ENCODE data around the gene ADAM22.

ADAM22 gene

GRCh38 chr7:87948371-87948770, 14.3 kb downstream of the ADAM22 start:
- DNase-seq (ENCODE audit: low read depth in 3 of 3): no peak

- DNase-seq (ENCODE audit: low read depth in 3 of 3): no peak
Measured at GRCh38 chr7:87959336-87959735, 25.3 kb downstream of the ADAM22 start.

- no peak for DNase-seq (ENCODE audit: low read depth in 3 of 3)
Measured at GRCh38 chr7:87960239-87960638, 26.2 kb downstream of the ADAM22 start.

GRCh38 chr7:87961754-87962153, 27.7 kb downstream of the ADAM22 start:
- no peak for DNase-seq (ENCODE audit: low read depth in 3 of 3)

GRCh38 chr7:87966271-87966670, 32.2 kb downstream of the ADAM22 start:
- DNase-seq (ENCODE audit: low read depth in 3 of 3): no peak

- no peak for DNase-seq (ENCODE audit: low read depth in 3 of 3)
Measured at GRCh38 chr7:87968021-87968420, 34.0 kb downstream of the ADAM22 start.

- DNase-seq (ENCODE audit: low read depth in 3 of 3): no peak
Measured at GRCh38 chr7:87982116-87982515, 48.1 kb downstream of the ADAM22 start.

GRCh38 chr7:87984088-87984487, 50.0 kb downstream of the ADAM22 start:
- no peak for DNase-seq (ENCODE audit: low read depth in 3 of 3)

- no peak for DNase-seq (ENCODE audit: low read depth in 3 of 3)
Measured at GRCh38 chr7:87993269-87993668, 59.2 kb downstream of the ADAM22 start.

- DNase-seq (ENCODE audit: low read depth in 3 of 3): no peak
Measured at GRCh38 chr7:87999261-87999660, 65.2 kb downstream of the ADAM22 start.

- no peak for DNase-seq (ENCODE audit: low read depth in 3 of 3)
Measured at GRCh38 chr7:88001744-88002530, 67.9 kb downstream of the ADAM22 start.

GRCh38 chr7:88002617-88003016, 68.6 kb downstream of the ADAM22 start:
- no peak for DNase-seq (ENCODE audit: low read depth in 3 of 3)

GRCh38 chr7:88003581-88003980, 69.5 kb downstream of the ADAM22 start:
- DNase-seq (ENCODE audit: low read depth in 3 of 3): no peak

- DNase-seq (ENCODE audit: low read depth in 3 of 3): no peak
Measured at GRCh38 chr7:88005191-88005590, 71.1 kb downstream of the ADAM22 start.

- no peak for DNase-seq (ENCODE audit: low read depth in 3 of 3)
Measured at GRCh38 chr7:88009651-88010050, 75.6 kb downstream of the ADAM22 start.

GRCh38 chr7:88012086-88012485, 78.0 kb downstream of the ADAM22 start:
- no peak for DNase-seq (ENCODE audit: low read depth in 3 of 3)

GRCh38 chr7:88013981-88014380, 79.9 kb downstream of the ADAM22 start:
- DNase-seq (ENCODE audit: low read depth in 3 of 3): no peak

- DNase-seq (ENCODE audit: low read depth in 3 of 3): no peak
Measured at GRCh38 chr7:88014581-88014980, 80.5 kb downstream of the ADAM22 start.

- no peak for DNase-seq (ENCODE audit: low read depth in 3 of 3)
Measured at GRCh38 chr7:88015309-88015708, 81.3 kb downstream of the ADAM22 start.

GRCh38 chr7:88018501-88018900, 84.5 kb downstream of the ADAM22 start:
- DNase-seq (ENCODE audit: low read depth in 3 of 3): no peak

GRCh38 chr7:88020953-88021665, 87.1 kb downstream of the ADAM22 start:
- DNase-seq (ENCODE audit: low read depth in 3 of 3): no peak

- no peak for DNase-seq (ENCODE audit: low read depth in 3 of 3)
Measured at GRCh38 chr7:88027724-88028123, 93.7 kb downstream of the ADAM22 start.

- no peak for DNase-seq (ENCODE audit: low read depth in 3 of 3)
Measured at GRCh38 chr7:88034083-88034695, 100.1 kb downstream of the ADAM22 start.

All from stimulated activated CD4-positive, alpha-beta T cell treated with anti-CD3 and anti-CD28 coated beads, TNF-alpha, amount 100 ng/mL, for 4 hours (primary cell).